Measurements from ENCODE around the gene PSME2. TPM values are rescaled to one million over a fixed set of nuclear protein-coding genes. Genes with fewer than 3 reads are reported as not detected.

PSME2 gene
- total RNA-seq, 2 experiments from 2014 or later = 635 to 636 TPM

DNA sequence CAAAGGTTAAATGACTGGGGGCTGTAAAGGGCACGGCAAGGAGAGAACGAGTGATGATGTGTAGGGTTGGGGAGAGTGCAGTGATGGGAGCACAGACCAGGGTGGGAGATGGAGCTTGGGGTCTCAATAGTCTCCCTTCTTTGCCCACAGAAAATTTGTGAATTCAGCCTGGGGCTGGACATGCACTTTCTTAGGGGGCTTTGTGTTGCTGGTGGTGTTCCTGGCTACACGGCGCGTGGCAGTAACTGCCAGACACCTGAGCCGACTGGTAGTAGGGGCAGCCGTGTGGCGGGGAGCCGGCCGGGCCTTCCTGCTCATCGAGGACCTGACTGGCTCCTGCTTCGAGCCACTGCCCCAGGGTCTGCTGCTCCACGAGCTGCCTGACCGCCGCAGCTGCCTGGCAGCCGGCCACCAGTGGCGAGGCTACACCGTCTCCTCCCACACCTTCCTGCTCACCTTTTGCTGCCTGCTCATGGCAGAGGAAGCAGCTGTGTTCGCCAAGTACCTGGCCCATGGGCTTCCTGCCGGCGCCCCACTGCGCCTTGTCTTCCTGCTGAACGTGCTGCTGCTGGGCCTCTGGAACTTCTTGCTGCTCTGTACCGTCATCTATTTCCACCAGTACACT lies 14.2 kb downstream of the PSME2 start:
- ATAC-seq (no peak), DNase-seq (peak; percentile 33)
- Mint-ChIP-seq H3K27me3 (ENCODE audit: low read depth) (no peaks in the 10 kb centered on the region), H3K9me3 (ENCODE audit: insufficient read depth) (no peaks in the 10 kb centered on the region), H3K4me3 (peak overlapping the region; percentile 34), H3K27ac (peak overlapping the region; percentile 83), H3K4me1 (ENCODE audit: low read depth) (peaks cover 36% of the 10 kb centered on the region), H3K36me3 (ENCODE audit: low read depth) (peaks cover 10% of the 10 kb centered on the region)
- CTCF ChIA-PET = interaction anchor here (0.7 to 2.3 kb wide), 5 partner anchors 9 to 74 kb away, joined by 3 to 9 read pairs (median 4); partner anchors contain the start of gene EMC9
- POLR2A ChIA-PET = interaction anchor here (1.0 to 8.7 kb wide), 7 partner anchors 9 to 29 kb away, joined by 3 to 119 read pairs (median 5); partner anchors contain the start of genes DCAF11, EMC9, IRF9 and NRL

- H3K4me3 Mint-ChIP-seq = no peak overlapping the region
- H3K9me3 Mint-ChIP-seq (ENCODE audit: insufficient read depth) = no peaks in the 10 kb centered on the region
- ATAC-seq (no peak), DNase-seq (no peak)
- ChIA-PET POLR2A (interaction anchor here (1.6 to 8.7 kb wide), 3 partner anchors 15 to 29 kb away, joined by 6 to 119 read pairs (median 17); partner anchors contain the start of genes DCAF11, IRF9, NRL and RNF31), CTCF (interaction anchor here (1.1 to 2.3 kb wide), 4 partner anchors 10 to 74 kb away, joined by 3 to 9 read pairs (median 5); partner anchors contain the start of gene EMC9)
- H3K27me3 Mint-ChIP-seq (ENCODE audit: low read depth) = no peaks in the 10 kb centered on the region
- H3K36me3 Mint-ChIP-seq (ENCODE audit: low read depth) = peaks cover 4% of the 10 kb centered on the region
- H3K4me1 Mint-ChIP-seq (ENCODE audit: low read depth) = peaks cover 31% of the 10 kb centered on the region
- H3K27ac Mint-ChIP-seq = peak overlapping the region; percentile 83
Measured at GRCh38 chr14:24131549-24131966, 14.9 kb downstream of the PSME2 start.

GRCh38 chr14:24130717-24131548 lies 15.5 kb downstream of the PSME2 start:
- H3K36me3 Mint-ChIP-seq (ENCODE audit: low read depth) = peaks cover 2% of the 10 kb centered on the region
- H3K9me3 Mint-ChIP-seq (ENCODE audit: insufficient read depth) = no peaks in the 10 kb centered on the region
- H3K27me3 Mint-ChIP-seq (ENCODE audit: low read depth) = no peaks in the 10 kb centered on the region
- peak overlapping the region; percentile 67 for H3K27ac Mint-ChIP-seq
- DNase-seq (no peak), ATAC-seq (no peak)
- H3K4me3 Mint-ChIP-seq = no peak overlapping the region
- H3K4me1 Mint-ChIP-seq (ENCODE audit: low read depth) = peaks cover 31% of the 10 kb centered on the region
- ChIA-PET POLR2A (interaction anchor here (0.6 to 8.7 kb wide), 4 partner anchors 14 to 1250 kb away, joined by 4 to 119 read pairs (median 12); partner anchors contain the start of genes DCAF11, IRF9, NRL and RNF31), CTCF (interaction anchor here (1.1 to 2.0 kb wide), 3 partner anchors 10 to 22 kb away, joined by 4 to 6 read pairs (median 5); partner anchors contain the start of genes DCAF11, EMC9 and NRL)

DNA sequence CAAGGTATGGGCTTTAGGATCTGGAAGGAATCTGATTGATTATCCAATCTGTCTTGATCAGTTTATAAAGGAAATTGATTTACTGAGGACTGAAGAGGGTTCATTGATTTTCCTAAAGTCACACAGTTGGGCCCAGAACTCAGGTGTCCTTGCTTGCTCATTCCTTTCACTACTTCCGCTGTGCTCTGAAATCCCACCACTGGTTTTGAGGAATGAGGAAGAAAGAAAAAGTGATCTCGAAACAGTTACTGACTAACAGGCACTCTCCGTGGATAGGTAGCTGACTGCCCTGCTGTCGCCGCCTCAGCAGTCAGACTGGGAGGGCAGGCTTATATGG lies 16.1 kb downstream of the PSME2 start, which contains the start of gene FITM1:
Gene FITM1 (plus strand): TSS at position 280 of the 337 bp plus-strand sequence. CDS start 905 bp downstream, outside the sequence.
- Mint-ChIP-seq H3K4me1 (ENCODE audit: low read depth) (peaks cover 29% of the 10 kb centered on the region), H3K4me3 (no peak within 1 kb of the TSS), H3K36me3 (ENCODE audit: low read depth) (peaks cover 2% of the 10 kb centered on the region), H3K27me3 (ENCODE audit: low read depth) (no peaks in the 10 kb centered on the region), H3K27ac (peak within 1 kb of the TSS; percentile 67), H3K9me3 (ENCODE audit: insufficient read depth) (no peaks in the 10 kb centered on the region)
- ATAC-seq = no peak
- ChIA-PET CTCF (interaction anchor here (2.0 kb wide), 1 partner anchor 15 kb away, joined by 5 read pairs; the partner anchor contains the start of genes DCAF11 and NRL), POLR2A (interaction anchor here (0.6 to 8.7 kb wide), 3 partner anchors 14 to 1249 kb away, joined by 4 to 119 read pairs (median 6); partner anchors contain the start of genes DCAF11, NRL and RNF31)
- no peak for DNase-seq

DNA sequence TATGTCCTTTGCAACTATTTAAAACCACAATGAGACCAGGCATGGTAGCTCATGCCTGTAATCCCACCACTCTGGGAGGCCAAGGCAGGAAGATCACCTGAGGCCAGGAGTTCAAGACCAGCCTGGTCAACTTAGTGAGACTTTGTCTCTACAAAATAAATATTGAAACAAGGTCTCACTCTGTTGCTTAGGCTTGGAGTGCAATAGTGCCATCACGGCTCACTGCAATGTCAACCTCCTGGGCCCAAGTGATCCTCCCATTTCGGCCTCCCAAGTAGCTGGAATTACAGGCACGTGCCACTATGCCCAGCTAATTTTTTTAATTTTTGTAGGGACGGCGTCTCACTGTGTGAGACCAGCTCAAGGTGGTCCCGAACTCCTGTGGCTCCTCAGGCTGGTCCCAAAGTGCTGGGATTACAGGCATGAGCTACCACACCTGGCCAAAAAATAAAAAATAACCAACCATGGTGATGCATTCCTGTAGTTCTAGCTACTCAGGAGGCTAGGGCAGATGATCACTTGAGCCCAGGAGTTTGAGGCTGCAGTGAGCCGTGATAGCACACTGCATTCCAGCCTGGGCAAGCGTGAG lies 16.9 kb downstream of the PSME2 start:
- no peak for DNase-seq
- Mint-ChIP-seq H3K36me3 (ENCODE audit: low read depth) (peaks cover 2% of the 10 kb centered on the region), H3K9me3 (ENCODE audit: insufficient read depth) (no peaks in the 10 kb centered on the region), H3K27me3 (ENCODE audit: low read depth) (no peaks in the 10 kb centered on the region), H3K4me1 (ENCODE audit: low read depth) (peaks cover 24% of the 10 kb centered on the region), H3K27ac (no peak overlapping the region), H3K4me3 (no peak overlapping the region)
- POLR2A ChIA-PET = no interaction called here
- CTCF ChIA-PET = interaction anchor here (0.8 to 2.0 kb wide), 3 partner anchors 12 to 179 kb away, joined by 3 to 5 read pairs (median 4); partner anchors contain the start of genes DCAF11, EMC9 and NRL
- ATAC-seq = no peak

- Mint-ChIP-seq H3K9me3 (ENCODE audit: insufficient read depth) (no peaks in the 10 kb centered on the region), H3K36me3 (ENCODE audit: low read depth) (peaks cover 9% of the 10 kb centered on the region), H3K27me3 (ENCODE audit: low read depth) (no peaks in the 10 kb centered on the region), H3K27ac (no peak overlapping the region), H3K4me3 (no peak overlapping the region), H3K4me1 (ENCODE audit: low read depth) (peaks cover 19% of the 10 kb centered on the region)
- POLR2A ChIA-PET = interaction anchor here (1.6 to 4.8 kb wide), 2 partner anchors 13 to 19 kb away, joined by 5 to 26 read pairs; partner anchors contain the start of genes DCAF11, NRL and PSME2
- DNase-seq (no peak), ATAC-seq (no peak)
- CTCF ChIA-PET = interaction anchor here (0.9 to 3.2 kb wide), 5 partner anchors 9 to 86 kb away, joined by 3 to 8 read pairs (median 5); partner anchors contain the start of genes DCAF11, IRF9, NRL and PSME1
Measured at GRCh38 chr14:24127673-24128072, 18.7 kb downstream of the PSME2 start.

- Mint-ChIP-seq H3K27me3 (ENCODE audit: low read depth) (no peaks in the 10 kb centered on the region), H3K9me3 (ENCODE audit: insufficient read depth) (no peaks in the 10 kb centered on the region), H3K4me1 (ENCODE audit: low read depth) (peaks cover 12% of the 10 kb centered on the region), H3K27ac (no peak overlapping the region), H3K4me3 (no peak overlapping the region), H3K36me3 (ENCODE audit: low read depth) (peaks cover 12% of the 10 kb centered on the region)
- DNase-seq = no peak
- no peak for ATAC-seq
- POLR2A ChIA-PET = interaction anchor here (1.4 to 4.8 kb wide), 4 partner anchors 9 to 34 kb away, joined by 3 to 26 read pairs (median 6); partner anchors contain the start of genes DCAF11, IRF9, NRL and PSME1
- CTCF ChIA-PET = interaction anchor here (0.9 to 3.2 kb wide), 6 partner anchors 9 to 87 kb away, joined by 3 to 8 read pairs (median 6); partner anchors contain the start of genes DCAF11, IRF9, NRL and PSME1
Measured at GRCh38 chr14:24126939-24127338, 19.5 kb downstream of the PSME2 start.

GRCh38 chr14:24123424-24124417 lies 22.7 kb downstream of the PSME2 start:
- POLR2A ChIA-PET = interaction anchor here (1.7 to 4.8 kb wide), 3 partner anchors 9 to 23 kb away, joined by 6 to 26 read pairs (median 17); partner anchors contain the start of genes DCAF11, NRL, PSME1 and PSME2

DNA sequence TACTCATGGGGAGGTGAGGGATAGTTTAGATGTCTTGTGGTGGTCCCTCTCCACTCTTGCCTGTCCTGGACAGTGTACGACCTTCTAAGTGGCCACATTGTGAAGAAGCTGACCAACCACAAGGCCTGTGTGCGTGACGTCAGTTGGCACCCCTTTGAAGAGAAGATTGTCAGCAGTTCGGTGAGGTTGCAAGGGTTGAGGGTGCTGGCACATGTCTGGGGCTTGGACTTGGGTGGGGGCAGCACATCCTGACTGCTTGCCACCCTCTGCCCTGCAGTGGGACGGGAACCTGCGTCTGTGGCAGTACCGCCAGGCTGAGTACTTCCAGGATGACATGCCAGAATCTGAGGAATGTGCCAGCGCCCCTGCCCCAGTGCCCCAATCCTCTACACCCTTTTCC lies 23.5 kb downstream of the PSME2 start:
- no peak for DNase-seq
- Mint-ChIP-seq H3K27me3 (ENCODE audit: low read depth) (no peaks in the 10 kb centered on the region), H3K4me3 (no peak overlapping the region), H3K9me3 (ENCODE audit: insufficient read depth) (no peaks in the 10 kb centered on the region), H3K4me1 (ENCODE audit: low read depth) (peaks cover 5% of the 10 kb centered on the region), H3K36me3 (ENCODE audit: low read depth) (peaks cover 42% of the 10 kb centered on the region), H3K27ac (no peak overlapping the region)
- CTCF ChIA-PET = interaction anchor here (0.6 to 2.2 kb wide), 3 partner anchors 8 to 91 kb away, joined by 3 to 6 read pairs (median 3); partner anchors contain the start of genes DCAF11, EMC9 and NRL
- ATAC-seq = no peak
- POLR2A ChIA-PET = interaction anchor here (4.1 kb wide), 1 partner anchor 13 kb away, joined by 17 read pairs; the partner anchor contains the start of gene PSME1

More at GRCh38 chr14:24123424-24124417, 22.7 kb downstream of the PSME2 start:
- peak overlapping the region; percentile 3 for H3K27ac Mint-ChIP-seq
- no peaks in the 10 kb centered on the region for H3K27me3 Mint-ChIP-seq (ENCODE audit: low read depth)
- H3K4me3 Mint-ChIP-seq = no peak overlapping the region
- CTCF ChIA-PET = interaction anchor here (0.6 to 2.2 kb wide), 3 partner anchors 9 to 90 kb away, joined by 3 to 6 read pairs (median 3); partner anchors contain the start of genes DCAF11, EMC9 and NRL
- H3K9me3 Mint-ChIP-seq (ENCODE audit: insufficient read depth) = no peaks in the 10 kb centered on the region
- no peak for ATAC-seq
- DNase-seq = no peak
- peaks cover 5% of the 10 kb centered on the region for H3K4me1 Mint-ChIP-seq (ENCODE audit: low read depth)
- H3K36me3 Mint-ChIP-seq (ENCODE audit: low read depth) = peaks cover 33% of the 10 kb centered on the region

GRCh38 chr14:24122416-24122815 lies 24.0 kb downstream of the PSME2 start:
- Mint-ChIP-seq H3K4me3 (no peak overlapping the region), H3K9me3 (ENCODE audit: insufficient read depth) (no peaks in the 10 kb centered on the region), H3K27ac (no peak overlapping the region)

More at GRCh38 chr14:24122416-24122815, 24.0 kb downstream of the PSME2 start:
- ATAC-seq (peak; percentile 27), DNase-seq (no peak)
- CTCF ChIA-PET = interaction anchor here (0.7 to 1.5 kb wide), 3 partner anchors 9 to 19 kb away, joined by 3 to 4 read pairs (median 3); partner anchors contain the start of gene EMC9
- Mint-ChIP-seq H3K27me3 (ENCODE audit: low read depth) (no peaks in the 10 kb centered on the region), H3K4me1 (ENCODE audit: low read depth) (peaks cover 8% of the 10 kb centered on the region), H3K36me3 (ENCODE audit: low read depth) (peaks cover 46% of the 10 kb centered on the region)
- POLR2A ChIA-PET = interaction anchor here (1.9 to 4.1 kb wide), 3 partner anchors 10 to 39 kb away, joined by 5 to 17 read pairs (median 5); partner anchors contain the start of genes IRF9 and PSME1
